Measurements from ENCODE around the gene MBD3L2B.

MBD3L2B gene

DNA sequence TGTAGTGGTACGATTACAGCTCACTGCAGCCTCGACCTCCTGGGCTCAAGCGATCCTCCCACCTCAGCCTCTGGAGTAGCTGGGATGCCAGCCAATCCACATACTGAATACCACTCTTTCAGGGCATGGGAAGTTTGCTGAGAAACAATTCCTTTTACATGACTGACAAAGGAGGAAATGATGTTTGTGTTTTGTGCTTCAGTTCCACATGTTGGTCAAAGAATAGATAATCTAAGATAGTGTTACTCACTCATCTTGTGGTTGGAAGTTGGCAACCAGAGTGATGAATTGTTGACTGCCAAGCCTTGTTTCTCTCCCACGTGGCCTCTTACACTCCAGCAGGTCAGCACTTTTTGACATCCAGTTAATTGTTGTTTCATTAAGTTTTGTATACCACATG is 7.6 kb downstream of the MBD3L2B start:
- DNase-seq (ENCODE audit: low read depth, low spot score) = no peak

- no peak for DNase-seq (ENCODE audit: low read depth, low spot score)
These were observed 10.3 kb downstream of the MBD3L2B start for GRCh38 chr19:7010722-7011593.

DNA sequence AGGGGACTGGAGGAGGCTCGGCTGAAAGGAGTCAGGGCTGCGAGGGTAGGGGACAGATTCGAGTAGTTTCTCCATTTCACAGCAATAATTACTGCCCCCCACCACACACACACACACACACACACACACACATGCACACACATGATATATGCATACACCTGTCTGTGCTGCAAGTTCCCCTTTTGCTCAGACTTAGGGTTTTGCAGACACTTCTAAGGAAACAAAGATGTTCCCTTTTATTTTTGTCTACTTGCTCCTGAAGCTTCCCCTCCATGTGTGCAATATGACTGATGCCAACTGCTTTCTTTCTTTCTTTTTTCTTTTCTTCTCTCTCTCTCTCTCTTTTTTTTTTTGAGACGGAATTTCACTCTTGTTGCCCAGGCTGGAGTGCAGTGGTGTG is 13.4 kb downstream of the MBD3L2B start:
- DNase-seq (ENCODE audit: low read depth, low spot score) = no peak

- no peak for DNase-seq (ENCODE audit: low read depth, low spot score)
These were observed 15.0 kb downstream of the MBD3L2B start for GRCh38 chr19:7006135-7006704.

DNA sequence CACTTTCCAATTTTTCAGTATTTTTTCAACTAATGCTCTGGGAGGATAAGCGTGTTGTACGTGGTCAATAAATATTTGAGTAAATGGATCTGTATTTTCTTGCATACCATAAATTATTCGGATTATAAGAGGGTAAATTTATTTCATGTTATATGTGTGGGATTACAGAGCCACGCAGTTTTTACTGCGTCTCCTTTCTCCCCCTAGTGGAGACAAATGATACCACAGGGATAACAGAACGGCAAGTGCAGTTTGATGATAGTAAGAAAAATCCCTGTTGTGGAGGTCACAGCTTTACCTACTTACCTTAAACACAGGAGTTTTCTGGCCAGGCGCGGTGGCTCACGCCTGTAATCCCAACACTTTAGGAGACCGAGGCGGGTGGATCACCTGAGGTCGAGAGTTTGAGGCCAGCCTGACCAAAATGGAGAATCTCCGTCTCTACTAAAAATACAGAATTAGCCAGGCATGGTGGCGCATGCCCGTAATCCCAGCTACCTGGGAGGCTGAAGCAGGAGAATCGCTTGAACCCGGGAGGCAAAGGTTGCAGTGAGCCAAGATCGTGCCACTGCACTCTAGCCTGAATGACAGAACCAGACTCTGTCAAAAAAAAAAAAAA is 16.8 kb downstream of the MBD3L2B start:
- no peak for DNase-seq (ENCODE audit: low read depth, low spot score)

DNA sequence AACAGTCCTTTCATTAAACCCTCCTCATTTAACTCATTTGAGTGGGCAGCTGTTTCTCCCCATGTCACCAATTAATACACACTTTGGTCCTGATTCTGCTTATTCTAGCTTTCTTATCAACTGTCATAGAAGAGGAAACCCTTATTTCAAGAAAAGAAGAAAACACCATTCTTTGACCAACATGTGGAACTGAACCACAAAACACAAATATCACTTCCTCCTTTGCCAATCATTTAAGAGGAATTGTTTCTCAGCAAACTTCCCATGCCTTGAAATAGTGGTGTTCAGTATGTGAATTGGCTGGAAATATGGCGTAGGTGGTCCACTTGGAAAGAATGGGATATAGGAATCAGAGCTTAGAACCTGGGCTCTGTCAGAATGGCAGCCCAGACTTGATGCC is 20.4 kb downstream of the MBD3L2B start:
- no peak for DNase-seq (ENCODE audit: low read depth, low spot score)

DNA sequence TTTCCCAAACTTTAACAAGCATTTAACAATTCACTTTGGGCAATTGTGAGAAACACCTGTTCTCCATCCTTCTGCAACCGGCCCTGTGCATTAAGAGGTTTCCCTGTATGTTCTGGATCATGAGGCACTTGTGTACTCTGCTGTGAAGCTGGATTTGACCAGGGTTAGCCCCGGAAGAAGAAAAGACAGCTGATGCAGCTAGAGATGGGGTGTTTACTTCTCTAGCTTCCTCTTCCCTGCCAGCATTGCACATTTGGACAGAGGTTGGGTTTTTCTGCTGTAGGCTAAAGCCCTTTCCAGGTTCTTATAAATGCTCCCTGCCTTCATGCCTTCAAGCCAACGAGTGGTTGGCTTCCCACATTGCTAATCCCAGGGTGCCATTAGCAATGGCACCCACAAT is 20.9 kb downstream of the MBD3L2B start:
- no peak for DNase-seq (ENCODE audit: low read depth, low spot score)

GRCh38 chr19:6999933-7000332 is 21.3 kb downstream of the MBD3L2B start:
- DNase-seq (ENCODE audit: low read depth, low spot score) = no peak

- DNase-seq (ENCODE audit: low read depth, low spot score) = no peak
These were observed 23.4 kb downstream of the MBD3L2B start for GRCh38 chr19:6997679-6998445.

- DNase-seq (ENCODE audit: low read depth, low spot score) = no peak
These were observed 24.4 kb downstream of the MBD3L2B start for GRCh38 chr19:6996810-6997209.

GRCh38 chr19:6995054-6995453 is 26.2 kb downstream of the MBD3L2B start:
- DNase-seq (ENCODE audit: low read depth, low spot score) = no peak

GRCh38 chr19:6988257-6988656 is 33.0 kb downstream of the MBD3L2B start:
- DNase-seq (ENCODE audit: low read depth, low spot score) = no peak

DNA sequence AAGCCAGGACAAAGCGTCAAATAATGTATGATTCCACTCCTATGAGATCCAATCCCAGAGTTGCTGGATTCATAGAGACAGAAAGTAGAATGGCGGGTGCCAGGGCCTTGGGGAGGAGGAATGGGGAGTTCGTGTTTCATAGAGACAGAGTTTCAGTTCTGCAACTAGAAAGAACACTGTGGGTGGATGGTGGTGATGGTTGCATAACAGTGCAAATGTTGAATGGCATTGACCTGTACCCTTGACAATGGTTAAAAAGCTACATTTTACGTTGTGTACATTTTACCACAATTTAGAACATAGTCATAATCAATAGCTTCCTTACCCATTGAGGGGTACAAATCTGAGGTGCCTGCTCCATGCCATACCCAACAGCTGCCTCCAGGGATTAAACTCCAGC is 33.4 kb downstream of the MBD3L2B start:
- DNase-seq (ENCODE audit: low read depth, low spot score) = no peak

DNA sequence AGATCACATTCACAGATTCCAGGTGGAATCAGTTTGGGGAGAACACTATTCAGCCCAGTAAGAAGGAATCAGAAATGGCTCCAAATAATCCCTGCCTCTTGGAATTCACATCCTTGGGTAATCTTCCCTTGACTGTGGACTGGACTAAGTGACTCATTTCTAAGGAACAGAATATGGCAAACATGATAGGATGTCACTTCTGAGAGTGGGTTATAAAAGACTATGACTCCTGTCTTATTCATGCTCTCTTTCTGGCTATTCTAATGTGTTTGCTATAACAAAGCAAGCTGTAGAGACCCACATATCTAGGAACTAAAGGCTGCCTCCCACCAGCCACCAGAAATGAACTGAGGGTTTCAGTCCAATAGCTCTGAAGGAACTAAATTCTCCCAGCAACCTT is 37.8 kb downstream of the MBD3L2B start:
- no peak for DNase-seq (ENCODE audit: low read depth, low spot score)

DNA sequence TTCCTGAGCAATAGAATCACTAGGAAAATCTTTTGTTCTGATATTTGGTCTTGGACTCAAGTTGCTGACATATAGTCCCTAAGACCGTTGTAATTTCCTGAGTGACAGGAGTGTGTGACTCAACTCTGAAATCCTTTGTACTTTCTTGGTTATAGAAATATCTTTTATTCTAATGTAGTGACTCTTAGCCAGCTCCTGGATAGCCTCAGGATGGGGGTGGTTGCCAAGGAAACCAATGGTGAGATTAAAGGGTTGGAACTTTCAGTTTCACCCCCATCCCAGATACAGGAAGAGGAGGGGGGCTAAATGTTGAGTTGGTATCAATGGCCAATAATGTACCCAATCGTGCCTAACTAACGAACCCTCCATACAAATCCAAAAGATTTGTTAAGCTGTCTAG is 41.8 kb downstream of the MBD3L2B start:
- no peak for DNase-seq (ENCODE audit: low read depth, low spot score)

- DNase-seq (ENCODE audit: low read depth, low spot score) = no peak
These were observed 45.0 kb downstream of the MBD3L2B start for GRCh38 chr19:6976197-6976596.

DNA sequence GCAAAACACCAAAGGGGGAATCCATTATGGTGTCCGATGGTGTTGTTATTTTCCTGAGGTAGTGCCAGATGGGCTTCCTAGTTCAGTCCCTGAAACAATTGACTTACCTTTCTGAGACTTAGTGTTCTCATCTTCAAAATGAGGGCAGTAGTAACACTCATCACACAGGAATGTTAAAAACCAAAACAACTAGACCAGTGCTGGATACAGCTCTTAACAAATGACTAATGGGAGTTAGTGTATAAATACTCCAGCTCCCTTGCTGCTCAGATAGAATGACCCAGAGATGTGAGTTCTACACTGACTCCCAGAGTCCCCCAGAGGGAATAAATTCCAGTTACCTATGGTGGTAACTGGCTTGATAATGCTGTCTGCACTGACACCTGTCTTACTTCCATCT is 49.9 kb downstream of the MBD3L2B start:
- no peak for DNase-seq (ENCODE audit: low read depth, low spot score)

DNA sequence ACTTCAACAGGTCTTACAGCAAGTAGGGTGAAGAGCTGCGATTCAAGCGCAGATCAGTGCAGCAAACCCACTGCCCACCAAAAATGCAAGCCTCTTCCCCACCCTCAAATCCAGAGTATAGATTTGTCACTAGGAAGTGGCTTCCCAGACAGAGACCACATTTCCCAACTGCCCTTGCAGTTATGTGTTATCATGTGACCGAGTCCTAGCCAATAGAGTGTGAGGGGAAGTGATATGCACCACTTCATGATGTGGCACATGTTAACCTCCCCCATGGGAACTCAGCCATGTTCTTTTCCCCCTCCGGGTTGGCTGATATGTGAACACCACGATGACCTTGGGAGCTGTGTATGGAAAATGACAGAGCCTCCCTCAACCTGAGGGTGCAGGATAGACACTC is 50.8 kb downstream of the MBD3L2B start:
- no peak for DNase-seq (ENCODE audit: low read depth, low spot score)

DNA sequence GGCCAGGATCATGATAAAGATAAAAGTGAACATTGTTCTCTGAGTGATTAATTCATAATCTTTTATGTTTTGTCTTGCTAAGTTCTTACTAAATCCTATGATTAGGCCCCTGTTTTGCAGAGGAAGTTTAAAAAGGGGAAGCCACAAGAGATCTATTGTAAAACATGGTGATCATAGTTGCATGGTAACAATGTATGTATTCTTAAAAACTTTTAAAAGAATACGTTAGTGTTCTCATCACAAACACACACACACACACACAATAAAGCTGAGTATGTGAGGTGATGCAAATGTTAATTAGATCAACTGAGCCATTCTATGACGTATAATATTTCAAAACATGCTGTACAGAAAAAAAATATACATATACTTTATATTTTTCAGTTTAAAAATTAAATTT is 51.2 kb downstream of the MBD3L2B start:
- no peak for DNase-seq (ENCODE audit: low read depth, low spot score)

DNA sequence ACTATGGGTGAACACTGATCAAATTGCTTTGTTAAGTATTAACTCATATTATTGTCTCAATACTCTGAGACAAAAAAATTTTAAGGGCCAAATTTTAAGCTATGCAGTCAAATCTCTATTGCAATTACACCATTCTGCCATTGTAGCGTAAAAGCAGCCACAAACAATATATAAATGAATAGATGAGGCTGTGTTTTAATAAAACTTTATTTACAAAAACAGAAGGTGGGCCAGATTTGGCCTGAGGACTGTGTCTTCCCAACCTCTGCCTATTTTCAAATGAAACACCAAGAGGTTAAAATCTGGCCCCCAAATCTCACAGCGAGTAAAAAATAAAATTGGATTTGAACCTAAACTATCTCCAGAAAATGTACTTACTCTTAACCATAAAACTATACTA is 51.7 kb downstream of the MBD3L2B start:
- DNase-seq (ENCODE audit: low read depth, low spot score) = no peak
